ENCODE results near the gene C3AR1.
A peak's percentile ranks its signal among the peaks of the same experiment; 100 is the strongest.
"Not testable (repeated sequence)": the region's sequence is repeated elsewhere in the genome, so short reads cannot be mapped to it uniquely, and the experiment has no call there.

The C3AR1 gene

DNA sequence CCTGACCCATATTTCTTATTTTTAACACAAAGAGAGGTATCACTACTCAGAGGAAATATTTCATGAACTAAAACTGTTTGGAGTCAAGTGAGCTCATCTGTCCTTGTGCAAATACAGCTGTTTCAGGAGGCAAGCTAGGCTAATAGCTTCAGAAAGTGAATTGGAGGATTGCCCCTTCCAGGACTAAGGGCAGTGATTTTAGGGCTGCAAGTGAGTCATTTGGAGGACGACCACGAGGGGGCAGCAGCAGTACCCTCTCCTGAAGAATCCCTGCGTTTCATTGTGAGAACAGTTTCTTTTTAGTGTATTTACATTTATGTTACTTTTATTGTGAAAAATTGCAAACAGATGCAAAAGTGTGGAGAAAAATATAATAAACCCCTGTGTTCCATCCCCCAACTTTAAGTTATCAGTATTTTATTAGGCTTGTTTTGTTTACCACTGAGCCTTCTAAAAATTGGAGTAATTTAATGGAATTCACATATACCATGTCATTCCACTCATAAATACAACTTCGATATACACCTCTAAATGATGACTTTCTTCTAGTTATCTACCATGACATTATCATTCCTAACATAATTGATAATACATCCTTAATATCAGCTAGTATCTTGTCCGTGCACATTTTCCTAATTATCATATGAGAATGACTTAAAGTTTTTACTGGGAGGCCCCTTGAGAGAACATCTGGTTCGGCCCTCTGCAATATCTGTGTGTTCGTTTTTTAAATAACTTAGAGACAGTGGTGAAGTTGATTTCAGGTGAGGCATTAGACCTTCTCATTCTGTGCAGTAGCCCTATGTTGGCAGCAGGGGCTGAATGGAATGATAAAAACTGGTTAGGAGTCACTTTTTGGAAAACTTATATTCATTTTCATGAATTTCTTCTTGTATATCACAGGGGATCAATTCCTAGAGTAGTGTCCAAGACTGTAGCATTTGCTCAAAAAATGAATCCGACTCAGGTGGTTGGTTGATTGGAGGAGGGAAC lies 19.9 kb downstream of the C3AR1 start:
- no peaks in the 10 kb centered on the region for H3K9me3 Mint-ChIP-seq (ENCODE audit: low read depth)
- peaks cover 22% of the 10 kb centered on the region for H3K36me3 Mint-ChIP-seq
- no peak overlapping the region for H3K4me3 Mint-ChIP-seq
- no peak overlapping the region for H3K27ac Mint-ChIP-seq
- no peaks in the 10 kb centered on the region for H3K27me3 Mint-ChIP-seq
- peaks cover 13% of the 10 kb centered on the region for H3K4me1 Mint-ChIP-seq (ENCODE audit: low read depth)

DNA sequence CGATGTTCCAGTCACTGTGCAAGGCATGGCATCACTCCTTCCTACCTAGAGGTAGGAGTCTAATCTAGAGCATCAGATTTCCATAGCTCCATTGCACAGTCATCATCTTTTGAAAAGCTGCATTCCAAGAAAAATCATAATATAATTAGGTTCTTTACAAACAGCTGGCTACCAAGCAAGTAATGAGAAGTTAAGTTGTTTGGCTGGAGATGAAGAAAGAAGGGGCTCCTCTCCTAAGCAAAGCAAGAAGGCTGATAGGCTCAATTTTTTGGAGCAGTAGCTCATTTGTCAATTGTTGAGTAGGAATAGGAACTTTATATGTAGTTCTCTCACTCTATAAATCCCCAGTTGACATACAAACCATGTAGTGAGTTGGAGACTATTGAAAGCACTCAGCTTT lies 25.4 kb downstream of the C3AR1 start:
- H3K27me3 Mint-ChIP-seq = no peaks in the 10 kb centered on the region
- H3K4me3 Mint-ChIP-seq = no peak overlapping the region
- H3K36me3 Mint-ChIP-seq = peaks cover 6% of the 10 kb centered on the region
- peaks cover 35% of the 10 kb centered on the region for H3K4me1 Mint-ChIP-seq (ENCODE audit: low read depth)
- H3K27ac Mint-ChIP-seq = no peak overlapping the region
- no peaks in the 10 kb centered on the region for H3K9me3 Mint-ChIP-seq (ENCODE audit: low read depth)

DNA sequence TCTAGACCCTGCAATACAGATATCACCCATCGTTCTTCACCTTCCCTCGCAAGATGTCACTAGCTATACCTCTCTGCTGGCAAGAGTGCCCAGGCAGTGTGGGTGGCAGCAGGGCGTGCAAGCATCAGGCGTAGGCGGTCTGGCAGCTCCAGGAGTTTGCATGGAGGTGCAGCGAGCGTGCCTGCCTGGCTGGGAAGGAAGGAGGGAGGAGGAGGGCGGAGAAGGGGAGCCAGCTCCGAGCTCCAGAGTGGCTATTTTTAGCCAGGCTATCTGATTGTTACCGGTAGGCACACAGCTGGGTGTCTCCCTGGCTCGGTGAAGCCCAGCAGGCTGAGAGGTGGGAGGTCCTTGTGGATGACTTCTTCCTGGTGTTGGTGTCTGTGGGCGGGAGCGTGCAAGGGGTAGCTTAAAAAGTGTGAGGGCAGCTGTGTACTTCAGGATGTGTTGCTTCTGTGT lies 27.5 kb downstream of the C3AR1 start:
- Mint-ChIP-seq H3K4me1 (ENCODE audit: low read depth) (peaks cover 56% of the 10 kb centered on the region), H3K27ac (peak overlapping the region; percentile 59)

DNA sequence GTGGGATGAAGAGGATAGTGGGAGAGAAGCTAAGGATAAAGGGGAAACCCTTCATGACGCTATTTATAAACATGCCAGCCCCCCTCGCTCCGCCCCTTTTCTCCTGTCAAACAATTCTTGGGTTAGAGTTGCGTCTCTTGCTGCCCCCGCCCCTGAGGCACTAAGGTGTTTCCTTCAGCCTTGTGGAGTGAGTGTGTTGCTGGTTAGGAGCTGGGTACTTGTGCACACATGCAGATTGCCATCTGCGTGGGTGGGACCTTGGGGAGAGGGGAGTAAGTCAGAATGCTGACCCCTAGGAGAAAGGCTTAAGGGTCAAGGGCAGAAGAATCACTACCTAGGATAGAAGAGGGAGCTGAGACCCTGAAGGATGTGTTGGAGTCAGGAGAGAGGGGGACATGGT lies 28.2 kb downstream of the C3AR1 start:
- H3K27ac Mint-ChIP-seq = peak overlapping the region; percentile 59
- H3K36me3 Mint-ChIP-seq = peaks cover 3% of the 10 kb centered on the region
- H3K4me3 Mint-ChIP-seq = peak overlapping the region; percentile 73
- H3K27me3 Mint-ChIP-seq = no peaks in the 10 kb centered on the region
- H3K9me3 Mint-ChIP-seq (ENCODE audit: low read depth) = no peaks in the 10 kb centered on the region
- peaks cover 59% of the 10 kb centered on the region for H3K4me1 Mint-ChIP-seq (ENCODE audit: low read depth)

More for the DNA sequence above, 27.5 kb downstream of the C3AR1 start:
- Mint-ChIP-seq H3K36me3 (peaks cover 3% of the 10 kb centered on the region), H3K9me3 (ENCODE audit: low read depth) (no peaks in the 10 kb centered on the region), H3K4me3 (peak overlapping the region; percentile 73), H3K27me3 (no peaks in the 10 kb centered on the region)

DNA sequence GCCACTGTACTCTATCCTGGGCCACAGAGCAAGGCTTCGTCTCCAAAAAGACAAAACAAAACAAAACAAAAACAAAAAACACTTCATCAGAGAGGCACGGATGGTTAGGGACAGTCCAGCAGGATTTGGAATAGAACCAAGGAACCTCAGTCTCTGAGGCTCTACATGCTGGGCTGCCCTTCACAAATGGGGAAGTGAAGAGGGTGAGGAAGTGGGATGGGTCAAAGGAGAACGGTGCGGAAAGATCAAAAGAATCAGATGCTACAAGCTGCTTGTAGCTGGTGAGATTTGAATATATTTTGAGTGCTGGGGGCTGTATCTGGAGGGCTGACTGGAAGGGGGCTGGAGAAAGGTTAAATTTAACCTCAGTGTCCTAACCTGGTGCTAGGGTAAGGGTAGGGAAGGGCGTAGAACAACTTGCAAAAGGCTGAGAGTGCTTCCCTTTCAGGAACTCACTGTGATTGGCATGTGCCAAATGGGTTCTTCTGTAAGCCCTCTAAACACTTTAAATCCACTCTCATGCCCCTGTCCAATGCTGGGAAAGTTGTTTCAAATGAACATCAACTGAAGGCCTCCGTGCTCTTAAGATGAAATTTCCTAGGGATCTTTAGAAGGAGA lies 29.0 kb downstream of the C3AR1 start:
- Mint-ChIP-seq H3K4me3 (peak overlapping the region; percentile 73), H3K4me1 (ENCODE audit: low read depth) (peaks cover 59% of the 10 kb centered on the region), H3K27me3 (no peaks in the 10 kb centered on the region), H3K36me3 (no peaks in the 10 kb centered on the region), H3K27ac (peak overlapping the region; percentile 7), H3K9me3 (ENCODE audit: low read depth) (no peaks in the 10 kb centered on the region)

DNA sequence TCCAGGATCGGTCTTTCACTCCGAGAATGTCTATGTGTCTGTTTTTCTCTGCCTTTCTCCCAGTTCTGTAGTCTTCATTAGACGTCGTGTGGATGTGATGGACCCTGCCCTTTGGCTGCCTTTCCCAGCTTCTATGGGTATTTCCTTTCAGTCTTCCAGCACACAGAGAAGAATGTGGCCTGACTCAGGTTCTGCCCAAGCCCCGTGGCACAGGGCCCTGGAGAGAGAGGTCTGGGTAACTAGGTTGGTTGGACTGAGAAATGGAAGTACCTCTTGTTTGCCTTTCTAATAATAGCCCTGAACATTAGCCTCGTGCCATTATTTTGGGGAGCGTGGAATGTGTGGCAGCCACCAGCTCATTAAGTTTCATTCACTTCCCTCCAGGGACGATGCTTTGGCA lies 29.8 kb downstream of the C3AR1 start:
- H3K27me3 Mint-ChIP-seq = no peaks in the 10 kb centered on the region
- peak overlapping the region; percentile 5 for H3K27ac Mint-ChIP-seq
- H3K9me3 Mint-ChIP-seq (ENCODE audit: low read depth) = no peaks in the 10 kb centered on the region
- H3K36me3 Mint-ChIP-seq = no peaks in the 10 kb centered on the region
- peak overlapping the region; percentile 85 for H3K4me3 Mint-ChIP-seq
- peaks cover 63% of the 10 kb centered on the region for H3K4me1 Mint-ChIP-seq (ENCODE audit: low read depth)

DNA sequence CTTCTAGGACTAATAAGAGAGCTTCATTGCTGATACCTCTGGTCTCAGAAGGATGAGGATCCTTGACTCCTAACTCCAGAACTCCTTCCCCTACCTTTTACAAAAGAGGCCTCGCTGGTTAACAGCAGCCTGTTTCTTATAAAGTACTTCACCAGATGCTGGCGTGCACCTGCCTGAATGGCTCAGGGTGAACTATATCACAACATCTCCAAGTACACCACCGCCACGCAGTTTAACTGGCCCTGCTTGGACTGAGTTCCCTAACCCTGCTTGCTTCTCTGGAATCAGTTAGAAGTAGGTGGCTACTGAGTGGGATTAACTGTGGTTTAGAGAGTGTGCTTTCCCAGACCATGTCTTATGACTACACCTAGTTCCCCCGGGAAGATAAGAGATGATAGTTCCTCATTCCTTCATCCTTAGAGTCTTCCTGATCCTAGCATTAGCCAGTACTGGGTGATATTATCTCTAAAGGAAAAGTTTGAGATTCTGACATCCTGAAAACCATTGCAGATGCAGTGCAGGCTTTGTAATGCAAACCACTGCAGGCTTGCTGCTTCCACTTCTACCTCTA lies 30.6 kb downstream of the C3AR1 start:
- Mint-ChIP-seq H3K36me3 (no peaks in the 10 kb centered on the region), H3K9me3 (ENCODE audit: low read depth) (no peaks in the 10 kb centered on the region), H3K27ac (peak overlapping the region; percentile 84), H3K27me3 (no peaks in the 10 kb centered on the region), H3K4me3 (peak overlapping the region; percentile 85), H3K4me1 (ENCODE audit: low read depth) (peaks cover 63% of the 10 kb centered on the region)

DNA sequence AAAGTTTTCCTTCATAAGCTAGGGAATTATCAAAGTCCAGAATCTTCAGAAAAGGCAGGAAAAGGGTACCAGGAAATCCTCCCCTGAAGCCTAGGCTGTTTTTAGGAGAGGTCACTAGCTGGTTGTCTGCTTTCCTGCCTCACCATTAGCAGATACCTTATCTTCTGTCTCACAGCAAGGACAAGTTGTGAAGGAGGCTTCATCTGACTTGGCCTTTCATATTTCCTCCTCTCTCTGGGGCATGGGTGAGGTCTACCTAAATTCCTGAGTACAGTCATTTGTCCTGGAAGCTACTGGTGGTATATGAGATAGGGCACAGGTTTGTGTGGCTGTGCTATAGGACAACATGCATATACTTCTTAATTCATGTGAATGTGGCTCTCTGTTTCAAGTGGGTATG lies 31.4 kb downstream of the C3AR1 start:
- Mint-ChIP-seq H3K9me3 (ENCODE audit: low read depth) (no peaks in the 10 kb centered on the region), H3K4me1 (ENCODE audit: low read depth) (peaks cover 63% of the 10 kb centered on the region), H3K27ac (peak overlapping the region; percentile 84), H3K27me3 (no peaks in the 10 kb centered on the region), H3K4me3 (peak overlapping the region; percentile 85), H3K36me3 (no peaks in the 10 kb centered on the region)

DNA sequence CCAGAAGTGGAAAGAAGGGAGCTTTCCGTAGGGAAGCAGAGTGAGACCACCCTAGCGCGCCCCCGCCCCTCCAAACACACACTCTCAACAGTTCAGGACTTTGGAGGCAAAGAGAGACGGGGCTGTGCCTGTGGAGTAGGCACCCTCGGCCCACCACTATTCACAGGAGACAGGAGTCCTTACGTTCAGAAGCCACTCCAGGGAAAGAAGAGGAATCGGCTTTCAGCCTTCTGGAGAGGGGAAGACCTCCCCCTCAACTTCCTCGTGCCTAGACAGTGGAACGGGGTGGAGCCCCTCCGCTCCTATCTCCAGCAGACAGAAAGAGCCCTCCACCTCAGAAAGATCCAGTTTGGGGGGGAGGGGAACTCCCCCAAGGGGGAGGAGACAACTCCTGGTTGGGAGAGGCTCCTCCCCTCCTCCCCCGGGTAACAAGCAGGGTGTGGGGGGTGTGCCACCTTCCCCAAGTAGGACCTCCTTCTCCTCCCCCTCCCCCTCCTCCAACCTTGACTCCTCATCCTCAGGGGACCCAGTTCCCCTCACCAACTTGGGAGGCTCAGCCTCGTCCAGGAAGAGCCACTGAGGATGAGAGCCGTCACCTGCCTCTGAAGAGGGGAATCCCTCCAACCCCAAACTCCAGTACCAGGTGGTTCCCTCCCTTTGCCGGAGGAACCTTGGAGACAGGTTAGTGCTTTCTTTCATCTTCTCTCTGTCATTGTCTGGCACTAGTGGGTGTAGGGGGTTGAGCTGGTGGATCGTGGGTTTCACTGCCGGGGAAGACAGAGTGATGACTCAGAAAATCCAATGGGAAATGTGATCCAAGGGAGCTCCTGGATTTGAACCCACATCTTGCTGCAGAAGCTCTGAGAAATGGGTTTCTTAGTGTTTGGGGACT lies 32.8 kb downstream of the C3AR1 start:
- no peaks in the 10 kb centered on the region for H3K36me3 Mint-ChIP-seq
- no peaks in the 10 kb centered on the region for H3K9me3 Mint-ChIP-seq (ENCODE audit: low read depth)
- H3K27me3 Mint-ChIP-seq = no peaks in the 10 kb centered on the region
- H3K4me3 Mint-ChIP-seq = peak overlapping the region; percentile 85
- peak overlapping the region; percentile 88 for H3K27ac Mint-ChIP-seq
- peaks cover 54% of the 10 kb centered on the region for H3K4me1 Mint-ChIP-seq (ENCODE audit: low read depth)

DNA sequence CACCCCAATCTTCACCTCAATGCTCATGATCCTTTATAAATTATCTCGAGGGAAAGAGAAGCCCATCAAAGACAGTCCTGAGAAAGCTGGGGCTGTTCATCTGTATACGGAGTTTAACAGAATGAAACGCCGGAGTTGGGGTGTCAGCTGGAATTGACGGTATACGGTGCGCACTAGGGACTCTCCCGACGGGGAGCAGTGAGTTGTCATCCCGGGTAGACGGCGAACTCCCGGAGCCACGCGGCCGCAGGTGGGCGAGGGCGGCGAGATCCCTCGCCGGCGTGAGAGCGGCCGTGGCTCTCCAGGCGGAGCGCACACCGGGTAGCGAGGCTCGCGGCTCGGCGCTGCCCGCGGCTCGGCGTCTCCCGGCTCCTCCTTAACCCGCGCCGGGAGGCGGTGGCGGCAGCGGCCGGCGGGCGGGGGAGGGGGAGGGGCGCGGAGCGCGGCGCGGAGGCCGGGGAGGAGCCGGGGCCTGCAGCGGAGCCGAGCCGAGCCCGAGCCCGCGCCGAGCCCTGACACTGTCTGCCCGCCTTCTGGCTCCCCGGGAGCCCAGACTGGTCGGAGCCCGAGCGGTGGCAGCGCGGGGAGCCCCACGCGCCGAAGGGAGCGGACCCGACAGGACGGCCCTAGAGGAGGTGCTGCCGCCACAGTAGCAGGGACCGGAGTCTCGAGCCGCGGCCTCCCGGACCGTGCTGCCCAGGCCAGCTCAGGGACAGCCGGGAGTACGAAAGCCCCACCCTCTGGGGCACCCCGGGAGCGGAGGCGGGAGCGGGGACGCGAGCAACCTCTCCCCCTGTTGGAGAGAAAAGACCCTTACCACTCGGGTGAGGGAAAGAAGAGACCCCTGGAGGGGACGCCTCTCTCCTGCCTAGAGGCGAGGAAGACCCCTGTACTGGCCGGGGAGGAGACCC lies 33.7 kb downstream of the C3AR1 start, which contains the start of gene FOXJ2:
Gene FOXJ2 (plus strand): TSS at position 475 of the 911 bp plus-strand sequence. CDS start 7,117 bp downstream, outside the sequence.
- Mint-ChIP-seq H3K4me1 (ENCODE audit: low read depth) (peaks cover 51% of the 10 kb centered on the region), H3K9me3 (ENCODE audit: low read depth) (no peaks in the 10 kb centered on the region), H3K36me3 (no peaks in the 10 kb centered on the region), H3K27me3 (no peaks in the 10 kb centered on the region), H3K27ac (peak within 1 kb of the TSS; percentile 91), H3K4me3 (peak within 1 kb of the TSS; percentile 85)

DNA sequence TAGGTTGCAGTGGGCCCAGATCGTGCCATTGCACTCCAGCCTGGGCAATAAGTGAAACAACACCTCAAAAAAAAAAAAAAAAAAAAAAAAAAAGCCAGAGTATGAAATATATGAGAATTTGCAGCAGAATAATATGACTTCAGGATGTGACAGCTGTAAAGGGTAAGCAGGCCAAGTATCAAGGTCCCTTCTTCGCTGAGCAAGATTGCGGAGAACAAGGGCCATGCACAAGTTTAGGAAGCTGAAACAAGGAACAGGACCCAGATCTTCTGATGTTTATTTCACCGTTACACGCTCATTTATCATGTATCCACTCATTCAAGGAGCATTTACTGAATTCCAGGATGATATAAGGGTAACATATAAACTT lies 34.3 kb downstream of the C3AR1 start:
- H3K9me3 Mint-ChIP-seq (ENCODE audit: low read depth) = no peaks in the 10 kb centered on the region
- peak overlapping the region; percentile 91 for H3K27ac Mint-ChIP-seq
- H3K27me3 Mint-ChIP-seq = no peaks in the 10 kb centered on the region
- peaks cover 47% of the 10 kb centered on the region for H3K4me1 Mint-ChIP-seq (ENCODE audit: low read depth)
- peak overlapping the region; percentile 84 for H3K4me3 Mint-ChIP-seq
- no peaks in the 10 kb centered on the region for H3K36me3 Mint-ChIP-seq

DNA sequence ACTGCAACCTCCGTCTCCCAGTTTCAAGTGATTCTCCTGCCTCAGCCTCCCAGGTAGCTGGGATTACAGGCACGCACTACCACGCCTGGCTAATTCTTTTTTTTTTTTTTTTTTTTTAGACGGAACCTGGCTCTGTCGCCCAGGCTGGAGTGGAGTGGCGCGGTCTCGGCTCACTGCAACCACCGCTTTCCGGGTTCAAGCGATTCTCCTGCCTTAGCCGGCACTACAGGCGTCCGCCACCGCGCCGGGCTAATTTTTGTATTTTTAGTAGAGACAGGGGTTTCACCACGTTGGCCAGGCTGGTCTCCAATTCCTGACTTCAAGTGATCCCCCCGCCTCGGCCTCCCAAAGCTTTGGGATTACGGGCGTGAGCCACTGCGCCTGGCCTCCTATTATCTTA lies 35.1 kb downstream of the C3AR1 start:
- H3K36me3 Mint-ChIP-seq; H3K4me3 Mint-ChIP-seq; H3K27ac Mint-ChIP-seq; H3K9me3 Mint-ChIP-seq (ENCODE audit: low read depth); H3K27me3 Mint-ChIP-seq: not testable (repeated sequence)
- H3K4me1 Mint-ChIP-seq (ENCODE audit: low read depth) = peaks cover 44% of the 10 kb centered on the region

DNA sequence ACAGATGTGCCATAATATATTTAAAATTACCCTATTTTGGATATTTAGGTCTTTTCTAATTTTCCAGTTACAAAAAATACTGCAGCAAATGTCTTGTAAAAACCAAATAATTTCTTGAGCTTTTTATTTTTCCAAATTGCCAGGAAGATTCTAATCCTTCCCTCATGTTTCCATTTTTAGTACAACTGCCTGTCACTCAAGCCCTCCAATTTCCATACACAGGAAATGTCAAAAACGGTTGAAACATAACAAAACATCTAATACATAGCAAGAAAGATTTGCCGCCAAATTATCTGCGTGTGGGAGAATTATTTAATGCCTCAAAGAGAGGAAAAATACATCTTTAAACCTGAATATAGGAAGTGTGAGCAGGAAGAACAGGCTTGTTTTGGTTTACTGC lies 36.0 kb downstream of the C3AR1 start:
- no peaks in the 10 kb centered on the region for H3K9me3 Mint-ChIP-seq (ENCODE audit: low read depth)
- no peaks in the 10 kb centered on the region for H3K27me3 Mint-ChIP-seq
- no peak overlapping the region for H3K27ac Mint-ChIP-seq
- peaks cover 36% of the 10 kb centered on the region for H3K4me1 Mint-ChIP-seq (ENCODE audit: low read depth)
- no peaks in the 10 kb centered on the region for H3K36me3 Mint-ChIP-seq
- H3K4me3 Mint-ChIP-seq = no peak overlapping the region
